ENCODE measurements around the gene CACNA1C. TPM values are rescaled to one million over a fixed set of nuclear protein-coding genes. Genes with fewer than 3 reads are reported as not detected.

CACNA1C gene
- total RNA-seq, 2 experiments from 2014 or later = 0.69 to 1.4 TPM

GRCh38 chr12:2570562-2570961, 517.8 kb downstream of the CACNA1C start:
- no peak overlapping the region for H2AFZ ChIP-seq (ENCODE audit: low read length)
- DNase-seq (ENCODE audit: low spot score) = no peak
- no peaks in the 10 kb centered on the region for H3K36me3 ChIP-seq (ENCODE audit: insufficient read depth, low read length)
- TF ChIP-seq CTCF (conservative IDR thresholded peaks at IDR 0.05; ENCODE audit: low read length) = no peak
- no peak for TF ChIP-seq EZH2phosphoT487 (IDR thresholded peaks at IDR 0.05; ENCODE audit: borderline replicate concordance, low read depth, low read length)
- POLR2A ChIA-PET = no interaction called here
- H3K27ac ChIP-seq (ENCODE audit: low read depth, low read length, poor library complexity, severe bottlenecking) = no peak overlapping the region
- no peaks in the 10 kb centered on the region for H4K20me1 ChIP-seq (ENCODE audit: insufficient read depth, low read length)
- no peak overlapping the region for H3K4me2 ChIP-seq (ENCODE audit: low read length)
- no peak overlapping the region for H3K4me3 ChIP-seq (ENCODE audit: low read depth, low read length, poor library complexity, severe bottlenecking)
- H3K4me1 ChIP-seq (ENCODE audit: insufficient read depth, low read length, poor library complexity, severe bottlenecking) = no peaks in the 10 kb centered on the region
- intact Hi-C loops (cut with micrococcal nuclease; ENCODE audit: unreplicated experiment) = no loop called here
- no TSS peak for BruUV-seq (replicated peaks)
- no peaks in the 10 kb centered on the region for H3K79me2 ChIP-seq (ENCODE audit: insufficient read depth, low read depth, low read length)
- CTCF ChIA-PET (ENCODE audit: unreplicated experiment) = no interaction called here
- H3K9me3 ChIP-seq (ENCODE audit: low read length) = no peaks in the 10 kb centered on the region
- H3K9me2 ChIP-seq (ENCODE audit: insufficient read depth, low read length) = no peaks in the 10 kb centered on the region

- ChIA-PET CTCF (ENCODE audit: unreplicated experiment) (interaction anchor here (0.5 kb wide), 1 partner anchor 225 kb away, joined by 3 read pairs; no protein-coding TSS in a partner anchor), POLR2A (no interaction called here)
- H3K27ac ChIP-seq (ENCODE audit: low read depth, low read length, poor library complexity, severe bottlenecking) = no peak overlapping the region
- no peak overlapping the region for H3K4me2 ChIP-seq (ENCODE audit: low read length)
- no peaks in the 10 kb centered on the region for H4K20me1 ChIP-seq (ENCODE audit: insufficient read depth, low read length)
- no peak for DNase-seq (ENCODE audit: low spot score)
- H3K79me2 ChIP-seq (ENCODE audit: insufficient read depth, low read depth, low read length) = no peaks in the 10 kb centered on the region
- no peaks in the 10 kb centered on the region for H3K36me3 ChIP-seq (ENCODE audit: insufficient read depth, low read length)
- no peak overlapping the region for H3K4me3 ChIP-seq (ENCODE audit: low read depth, low read length, poor library complexity, severe bottlenecking)
- no peak for TF ChIP-seq CTCF (conservative IDR thresholded peaks at IDR 0.05; ENCODE audit: low read length)
- no peak for TF ChIP-seq EZH2phosphoT487 (IDR thresholded peaks at IDR 0.05; ENCODE audit: borderline replicate concordance, low read depth, low read length)
- no peaks in the 10 kb centered on the region for H3K4me1 ChIP-seq (ENCODE audit: insufficient read depth, low read length, poor library complexity, severe bottlenecking)
- intact Hi-C loops (cut with micrococcal nuclease; ENCODE audit: unreplicated experiment) = no loop called here
- H3K9me3 ChIP-seq (ENCODE audit: low read length) = no peaks in the 10 kb centered on the region
- no peak overlapping the region for H2AFZ ChIP-seq (ENCODE audit: low read length)
- BruUV-seq (replicated peaks) = no TSS peak
- no peaks in the 10 kb centered on the region for H3K9me2 ChIP-seq (ENCODE audit: insufficient read depth, low read length)
Observed at GRCh38 chr12:2574355-2574935, 521.7 kb downstream of the CACNA1C start.

- Histone ChIP-seq H3K4me2 (ENCODE audit: low read length) (no peak overlapping the region), H3K4me3 (ENCODE audit: low read depth, low read length, poor library complexity, severe bottlenecking) (no peak overlapping the region), H2AFZ (ENCODE audit: low read length) (no peak overlapping the region), H3K9me2 (ENCODE audit: insufficient read depth, low read length) (no peaks in the 10 kb centered on the region), H3K4me1 (ENCODE audit: insufficient read depth, low read length, poor library complexity, severe bottlenecking) (no peaks in the 10 kb centered on the region), H3K27ac (ENCODE audit: low read depth, low read length, poor library complexity, severe bottlenecking) (no peak overlapping the region), H3K9me3 (ENCODE audit: low read length) (no peaks in the 10 kb centered on the region), H4K20me1 (ENCODE audit: insufficient read depth, low read length) (no peaks in the 10 kb centered on the region), H3K79me2 (ENCODE audit: insufficient read depth, low read depth, low read length) (no peaks in the 10 kb centered on the region), H3K36me3 (ENCODE audit: insufficient read depth, low read length) (no peaks in the 10 kb centered on the region)
- ChIA-PET CTCF (ENCODE audit: unreplicated experiment) (no interaction called here), POLR2A (no interaction called here)
- TF ChIP-seq CTCF (conservative IDR thresholded peaks at IDR 0.05; ENCODE audit: low read length) (no peak), EZH2phosphoT487 (IDR thresholded peaks at IDR 0.05; ENCODE audit: borderline replicate concordance, low read depth, low read length) (no peak)
- BruUV-seq (replicated peaks) = no TSS peak
- DNase-seq (ENCODE audit: low spot score) = no peak
- intact Hi-C loops (cut with micrococcal nuclease; ENCODE audit: unreplicated experiment) = no loop called here
Observed at GRCh38 chr12:2575245-2575644, 522.5 kb downstream of the CACNA1C start.
